Esophagus mucosa (tissue), 1 donor: ENCODE data around the gene LRRC61. TPM values are rescaled to one million over a fixed set of nuclear protein-coding genes. Genes with fewer than 3 reads are reported as not detected.
"Not testable (repeated sequence)": the region's sequence is repeated elsewhere in the genome, so short reads cannot be mapped to it uniquely, and the experiment has no call there.

ENCODE experiments used
- ATAC-seq: fragments of 200-7000 bp; cut with Tn5 transposase; one replicate; pipeline ENCODE4 v1.9.1; 2020
- total RNA-seq: library from RNA; stranded (reverse); gene quantifications from one replicate; pipeline ENCODE4 v1.2.4, GENCODE V29; 2023
- donor health status: DM: yes; HTN: yes; CAD: no.

Gene LRRC61, protein sequence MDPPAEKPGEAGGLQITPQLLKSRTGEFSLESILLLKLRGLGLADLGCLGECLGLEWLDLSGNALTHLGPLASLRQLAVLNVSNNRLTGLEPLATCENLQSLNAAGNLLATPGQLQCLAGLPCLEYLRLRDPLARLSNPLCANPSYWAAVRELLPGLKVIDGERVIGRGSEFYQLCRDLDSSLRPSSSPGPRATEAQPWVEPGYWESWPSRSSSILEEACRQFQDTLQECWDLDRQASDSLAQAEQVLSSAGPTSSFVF
- 9.6 TPM for total RNA-seq

DNA sequence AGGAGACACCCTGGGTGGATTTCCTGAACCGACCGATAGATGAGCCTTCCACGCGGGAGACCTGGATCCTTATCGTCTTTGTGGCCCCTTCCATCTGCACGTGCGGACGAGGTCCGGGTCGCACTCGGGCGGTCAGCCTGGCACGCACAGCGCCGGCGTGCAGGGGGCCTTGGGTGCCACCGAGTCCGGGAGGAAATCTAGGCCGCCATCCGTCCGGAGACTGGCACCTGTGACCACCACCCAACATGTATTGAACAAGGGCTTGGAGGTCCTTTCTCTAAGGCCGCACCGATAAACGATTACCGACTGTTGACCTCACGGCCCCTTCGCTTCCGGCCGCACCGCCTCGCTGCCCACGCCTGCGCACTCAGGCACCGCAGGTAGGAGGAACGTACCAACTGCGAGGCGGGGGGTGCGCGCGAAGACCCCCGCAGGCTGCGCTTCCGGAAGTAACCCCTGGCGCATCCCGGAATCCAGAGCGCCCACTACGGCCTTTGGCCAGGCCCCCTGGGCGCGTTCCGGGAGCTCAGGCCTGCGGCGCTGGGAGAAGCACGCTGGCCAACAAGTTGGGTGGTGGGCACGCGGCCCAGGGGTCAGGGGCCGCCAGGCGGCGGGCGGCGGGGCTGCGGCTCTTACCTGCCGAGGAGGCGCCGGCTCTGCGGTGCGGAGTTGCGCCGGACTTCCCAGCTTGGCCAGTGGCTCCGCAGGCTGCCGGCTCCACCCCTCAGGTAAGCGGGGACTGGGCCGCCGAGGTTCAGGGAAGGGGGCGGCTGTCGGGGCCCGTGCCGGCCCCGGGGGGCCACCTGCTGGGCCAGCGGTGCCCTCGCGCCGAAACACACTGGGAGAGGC lies at the start of gene LRRC61, which contains the start of gene ACTR3C:
Gene LRRC61, plus strand, starts transcription at position 523 of the 849 bp plus-strand sequence. CDS start 13,507 bp downstream, outside the sequence.
Gene ACTR3C, minus strand, starts transcription at position 713 of the 849 bp plus-strand sequence. CDS start 28,249 bp downstream, outside the sequence.
- ATAC-seq, result peak; percentile 63

DNA sequence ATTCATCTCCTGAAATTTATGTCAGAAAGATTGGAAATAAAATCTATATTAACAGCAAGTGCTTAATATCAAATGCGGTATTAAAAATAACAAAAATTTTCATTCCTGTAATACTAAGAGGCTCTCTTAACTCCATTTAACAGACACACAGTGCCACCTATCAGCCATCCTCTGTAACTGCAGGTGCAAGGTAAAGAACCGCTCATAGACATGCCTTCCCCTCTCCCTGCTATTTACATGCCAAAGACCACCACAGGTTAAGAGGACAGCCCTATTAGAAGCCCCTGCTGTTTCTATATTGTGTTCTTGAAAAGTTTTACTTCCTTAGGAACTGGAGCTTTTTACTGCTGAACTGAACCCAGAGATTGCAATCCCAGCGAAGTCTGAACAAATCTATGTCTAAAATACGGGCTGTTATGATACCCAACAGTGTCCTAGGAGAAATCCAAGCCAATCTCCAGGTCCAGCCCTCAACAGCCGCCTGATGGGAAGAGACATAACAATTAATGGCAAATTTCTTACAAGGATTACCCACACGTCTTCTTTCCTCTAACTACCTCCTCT lies 46.9 kb upstream of the LRRC61 start:
- ATAC-seq, result peak; percentile 73

DNA sequence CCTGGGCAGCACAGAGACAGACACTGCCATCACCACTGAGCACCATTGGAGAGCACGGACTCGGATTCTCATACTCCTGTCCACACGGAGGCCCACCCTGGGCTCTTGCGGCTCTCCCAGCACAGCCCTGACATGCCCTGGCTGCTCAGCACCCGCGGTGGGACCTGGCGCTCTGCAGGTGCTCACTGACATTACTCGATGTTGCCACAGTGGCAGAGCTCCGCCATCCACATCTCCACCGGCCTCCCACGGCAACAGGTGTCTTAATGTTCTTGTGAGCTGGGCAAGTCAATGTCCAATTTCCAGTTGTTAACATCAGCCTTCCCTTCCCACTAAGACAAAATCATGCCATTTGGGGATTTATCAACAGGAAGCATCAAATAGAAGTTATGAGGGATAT lies 44.8 kb upstream of the LRRC61 start:
- ATAC-seq, result not testable (repeated sequence)

DNA sequence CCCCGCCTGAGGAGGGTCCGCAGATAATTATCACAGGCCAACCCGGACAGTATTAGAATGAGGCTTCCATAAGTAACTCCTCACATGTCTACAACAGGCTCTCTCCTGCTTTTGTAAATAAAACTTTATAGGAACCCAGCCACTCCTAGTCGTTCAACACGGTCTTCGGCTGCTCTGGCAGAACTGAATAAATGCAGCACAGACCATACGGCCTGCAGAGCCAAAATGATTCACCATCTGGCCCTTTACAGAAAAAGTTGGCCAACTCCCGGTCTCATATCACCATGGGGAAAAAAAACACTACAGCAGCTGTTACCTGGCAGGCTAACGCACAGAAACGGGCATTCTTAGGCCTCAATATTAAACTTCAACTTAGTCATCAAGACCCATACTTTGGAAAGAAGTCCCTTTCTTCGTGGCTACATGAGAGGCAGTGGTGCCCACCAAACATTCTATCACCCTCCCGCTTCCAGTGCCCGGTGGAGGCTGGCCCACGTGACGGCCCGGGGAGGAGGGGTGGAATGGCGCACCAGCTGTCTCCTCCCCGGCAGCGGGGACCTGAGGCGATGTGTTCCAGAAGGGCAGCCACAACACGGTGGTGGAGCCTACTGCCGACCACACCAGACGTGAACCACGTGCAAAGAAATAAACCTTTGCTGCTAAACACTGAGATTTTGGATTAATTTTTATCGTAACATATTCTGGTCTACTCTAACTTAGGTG lies 41.3 kb upstream of the LRRC61 start:
- ATAC-seq, result not testable (repeated sequence)

DNA sequence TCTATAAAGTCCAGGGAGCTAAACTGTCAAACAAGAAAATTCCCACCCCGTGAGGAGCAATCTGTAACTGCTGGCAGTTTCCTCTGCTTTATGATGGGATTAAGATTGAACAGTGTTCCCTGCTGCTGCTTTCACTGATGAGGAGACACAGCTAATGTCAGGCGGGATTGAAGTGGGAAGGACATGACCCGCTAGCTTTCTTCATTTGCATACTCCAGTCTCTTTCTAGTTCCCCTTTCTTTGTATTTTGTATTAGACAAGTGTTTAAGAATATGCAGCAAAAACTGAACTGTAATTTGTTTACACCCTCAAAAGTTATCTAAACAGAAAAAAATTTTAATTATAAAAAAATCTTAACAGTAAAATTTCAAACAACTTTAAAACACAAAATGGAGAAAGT lies 40.0 kb upstream of the LRRC61 start:
- not testable (repeated sequence) for ATAC-seq

DNA sequence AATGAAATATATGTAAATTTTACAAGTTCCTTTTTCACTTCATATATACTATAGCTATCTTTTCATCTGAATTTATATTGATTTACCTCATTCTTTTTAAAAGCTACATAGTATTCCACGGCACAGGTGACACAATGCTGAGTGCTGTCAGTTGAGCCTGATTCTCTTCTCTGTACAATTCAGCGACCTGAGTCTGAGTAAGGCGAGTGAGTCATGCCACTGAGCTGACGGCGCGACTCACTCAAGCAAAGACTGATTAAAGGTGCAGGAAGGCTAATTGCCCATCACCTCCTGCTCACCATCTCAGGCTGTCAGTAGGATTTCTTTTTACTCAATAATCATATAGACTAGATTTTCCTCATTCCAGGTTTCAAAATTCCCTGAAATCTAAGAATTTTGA lies 39.5 kb upstream of the LRRC61 start:
- ATAC-seq, result peak; percentile 90

DNA sequence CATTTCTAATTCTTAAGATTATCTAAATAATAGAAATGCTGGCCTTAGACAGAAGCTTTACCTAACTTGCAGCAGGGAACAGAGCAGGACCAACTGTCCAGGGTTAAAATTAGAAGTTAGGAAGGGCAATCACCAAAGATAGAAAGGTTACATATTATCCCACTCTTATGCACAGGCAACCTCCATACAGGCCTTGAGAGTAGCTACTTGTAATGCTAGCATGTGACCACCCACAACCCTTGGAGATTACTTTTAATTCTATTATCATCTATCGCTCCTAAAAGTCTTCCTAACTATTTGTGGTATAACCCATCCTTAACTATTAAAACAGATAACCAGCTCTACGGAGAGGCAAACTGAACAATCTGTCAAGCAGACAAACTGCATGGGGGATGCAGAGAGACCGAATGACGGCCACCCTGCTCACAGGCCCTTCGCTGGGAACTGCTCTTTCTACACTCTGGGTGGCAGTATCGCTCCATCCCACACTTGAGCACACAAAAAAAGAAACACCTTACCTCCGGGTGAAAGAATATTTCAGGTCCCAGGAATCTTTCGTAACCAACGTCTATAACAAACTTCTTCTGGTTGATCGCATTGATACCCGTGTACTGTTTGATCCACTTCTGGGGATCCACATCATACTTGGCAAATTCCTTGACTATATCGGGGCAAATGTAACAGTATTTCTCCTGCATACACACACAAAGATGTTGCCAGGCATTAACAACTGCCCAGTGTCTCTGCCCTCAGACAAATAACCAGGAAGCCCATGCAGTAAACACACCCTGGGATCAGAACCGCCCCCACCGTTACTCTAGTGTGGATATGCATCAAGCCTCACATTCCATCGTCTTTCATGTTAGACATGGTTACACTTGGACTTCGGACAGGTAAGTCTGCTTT lies 37.1 kb upstream of the LRRC61 start:
- peak; percentile 83 for ATAC-seq

DNA sequence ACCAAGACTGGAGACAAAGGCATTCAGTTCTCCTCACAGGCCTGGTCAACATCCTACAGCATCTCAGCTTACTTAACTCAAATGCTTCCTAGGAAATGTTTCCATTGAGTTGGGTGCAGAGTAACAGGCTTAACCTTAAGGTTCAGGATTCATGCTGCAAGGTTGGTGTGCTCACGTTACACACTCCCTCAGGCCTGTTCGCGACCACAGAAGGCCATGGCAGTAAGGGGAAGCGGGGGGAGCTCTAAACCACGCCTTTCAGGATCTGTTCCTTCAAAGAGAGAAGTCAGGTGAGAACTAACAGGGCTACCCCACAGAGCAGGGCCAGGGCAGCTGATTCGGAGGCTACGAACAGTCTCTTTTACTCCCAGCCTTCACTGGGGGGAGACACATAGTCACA lies 35.3 kb upstream of the LRRC61 start:
- ATAC-seq, result not testable (repeated sequence)

DNA sequence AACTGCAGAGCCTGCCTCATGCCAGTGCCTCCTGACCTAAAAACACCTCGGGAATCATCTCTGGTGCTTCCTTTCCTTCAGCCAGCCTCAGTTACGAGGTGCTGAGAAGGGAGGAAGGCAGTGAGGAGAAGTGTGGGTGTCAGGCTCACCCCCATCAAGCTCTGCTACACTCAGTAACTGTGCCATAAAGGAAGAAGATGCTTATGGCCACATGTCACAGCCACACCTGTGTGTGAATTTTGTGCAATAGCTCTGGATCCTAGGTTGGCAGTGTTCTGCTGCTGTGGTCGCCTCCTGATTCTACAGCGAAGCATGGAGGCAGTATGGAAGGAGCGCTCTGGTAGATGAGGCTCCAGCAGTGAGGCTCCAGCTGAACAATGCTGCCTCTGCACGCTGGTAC lies 34.3 kb upstream of the LRRC61 start:
- ATAC-seq, result not testable (repeated sequence)

DNA sequence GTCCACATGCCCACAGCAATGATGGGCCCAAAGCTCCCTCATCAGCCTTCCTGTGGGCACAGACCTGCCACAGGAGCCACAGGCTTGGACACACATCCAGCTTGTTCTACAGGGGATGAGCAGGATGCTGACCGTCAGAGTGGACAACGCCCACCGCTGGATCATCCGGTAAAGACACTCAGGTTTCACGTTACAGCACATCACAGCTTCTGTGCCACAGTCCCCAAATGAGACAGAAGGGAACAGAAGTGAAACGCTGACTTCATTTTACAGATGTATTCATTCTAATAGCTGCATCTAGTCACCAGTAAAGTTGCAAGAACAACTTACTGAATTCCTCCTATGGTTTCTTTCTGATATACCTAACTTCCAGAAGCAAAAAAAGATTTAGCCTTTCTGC lies 32.8 kb upstream of the LRRC61 start:
- ATAC-seq, result not testable (repeated sequence)

DNA sequence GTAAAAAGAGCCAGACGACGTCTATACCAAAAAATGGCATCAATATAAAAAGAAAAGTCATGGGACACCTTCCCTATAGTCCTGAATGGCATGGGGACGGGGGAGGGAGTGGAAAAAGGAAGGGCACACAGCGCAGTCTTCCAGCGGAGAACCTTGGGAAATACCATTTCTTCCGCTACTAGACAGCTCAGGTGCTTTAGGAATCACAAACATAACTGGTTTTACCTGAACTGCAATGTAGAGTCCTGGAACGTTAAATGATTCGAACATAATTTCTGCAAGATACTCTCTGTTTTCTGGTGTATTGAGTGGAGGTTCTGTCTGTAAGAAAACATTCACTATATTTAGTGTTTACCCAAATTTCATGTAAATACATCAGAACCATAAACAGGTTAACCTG lies 28.1 kb upstream of the LRRC61 start:
- not testable (repeated sequence) for ATAC-seq

DNA sequence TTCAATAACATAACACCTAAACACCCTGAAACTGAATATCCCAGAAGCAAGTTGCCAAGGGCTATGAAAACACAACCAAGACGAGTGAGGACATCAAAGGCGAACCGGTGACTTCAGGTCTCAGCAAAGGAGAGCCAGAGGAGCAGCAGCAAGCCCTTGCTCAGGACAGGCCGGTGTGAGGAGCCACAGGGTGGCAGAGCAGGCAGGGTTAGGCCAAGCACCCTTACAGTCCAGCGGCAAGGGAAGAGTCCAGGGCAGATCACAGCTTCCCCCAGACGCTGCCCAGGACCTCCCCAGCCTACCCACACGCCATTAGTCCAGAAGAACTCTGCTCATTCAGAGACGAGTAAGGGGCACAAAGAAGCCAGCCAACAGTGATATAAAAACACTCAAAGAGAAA lies 27.5 kb upstream of the LRRC61 start:
- ATAC-seq, result not testable (repeated sequence)

DNA sequence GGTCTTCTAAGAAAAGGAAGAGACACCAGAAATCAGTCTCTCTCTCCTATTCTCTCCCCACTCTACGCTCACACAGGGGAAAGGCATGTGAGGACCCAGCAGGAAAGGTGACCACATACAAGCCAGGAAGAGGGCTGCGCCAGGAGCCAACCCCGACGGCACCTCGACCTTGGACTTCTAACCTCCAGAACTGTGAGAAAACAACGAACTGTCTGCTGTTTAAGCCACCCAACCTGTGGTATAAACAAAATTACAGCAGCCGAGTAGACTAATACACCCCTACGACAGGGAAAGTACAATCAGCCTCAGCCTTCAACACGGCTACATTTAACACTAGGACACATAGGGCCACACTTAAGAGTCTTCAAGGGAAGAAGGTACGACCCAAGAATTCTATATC lies 26.4 kb upstream of the LRRC61 start:
- ATAC-seq, result not testable (repeated sequence)

DNA sequence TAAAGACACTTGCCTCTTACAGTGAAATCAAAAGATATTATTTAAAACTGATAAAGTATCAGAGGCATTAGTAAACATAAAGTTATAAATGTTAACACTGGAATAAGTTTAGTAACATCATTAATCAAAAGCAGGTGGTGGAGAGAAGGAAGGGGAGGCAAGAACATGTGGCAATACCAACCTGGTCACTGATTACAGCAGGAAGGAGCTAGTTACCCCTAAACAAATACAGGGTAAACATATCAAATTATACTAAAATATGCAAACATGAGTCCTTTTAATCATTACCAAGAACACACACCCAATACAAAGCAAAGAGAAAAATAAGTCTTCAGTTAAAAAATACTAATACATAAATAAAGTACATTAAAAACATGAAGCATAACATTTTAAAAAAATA lies 25.2 kb upstream of the LRRC61 start:
- ATAC-seq, result not testable (repeated sequence)

DNA sequence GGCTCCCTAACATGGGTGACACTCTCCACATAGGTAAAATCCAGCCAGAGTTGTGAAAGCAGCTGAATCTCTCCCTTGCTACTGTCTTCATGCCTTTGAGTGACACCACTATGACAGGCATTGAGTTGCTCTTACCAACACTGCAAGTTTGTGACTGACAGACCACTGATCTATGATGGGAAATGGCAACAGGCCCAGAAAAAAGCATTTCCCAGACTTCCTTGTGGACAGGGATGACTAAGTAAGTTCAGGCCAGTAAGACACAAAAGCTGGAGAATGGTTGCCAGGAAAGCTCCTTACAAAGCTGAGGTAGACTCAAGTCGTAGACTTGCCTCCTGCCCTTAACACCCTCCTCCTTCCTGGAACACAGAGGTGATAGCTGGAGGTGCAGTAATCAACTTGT lies 20.2 kb upstream of the LRRC61 start:
- peak; percentile 76 for ATAC-seq

DNA sequence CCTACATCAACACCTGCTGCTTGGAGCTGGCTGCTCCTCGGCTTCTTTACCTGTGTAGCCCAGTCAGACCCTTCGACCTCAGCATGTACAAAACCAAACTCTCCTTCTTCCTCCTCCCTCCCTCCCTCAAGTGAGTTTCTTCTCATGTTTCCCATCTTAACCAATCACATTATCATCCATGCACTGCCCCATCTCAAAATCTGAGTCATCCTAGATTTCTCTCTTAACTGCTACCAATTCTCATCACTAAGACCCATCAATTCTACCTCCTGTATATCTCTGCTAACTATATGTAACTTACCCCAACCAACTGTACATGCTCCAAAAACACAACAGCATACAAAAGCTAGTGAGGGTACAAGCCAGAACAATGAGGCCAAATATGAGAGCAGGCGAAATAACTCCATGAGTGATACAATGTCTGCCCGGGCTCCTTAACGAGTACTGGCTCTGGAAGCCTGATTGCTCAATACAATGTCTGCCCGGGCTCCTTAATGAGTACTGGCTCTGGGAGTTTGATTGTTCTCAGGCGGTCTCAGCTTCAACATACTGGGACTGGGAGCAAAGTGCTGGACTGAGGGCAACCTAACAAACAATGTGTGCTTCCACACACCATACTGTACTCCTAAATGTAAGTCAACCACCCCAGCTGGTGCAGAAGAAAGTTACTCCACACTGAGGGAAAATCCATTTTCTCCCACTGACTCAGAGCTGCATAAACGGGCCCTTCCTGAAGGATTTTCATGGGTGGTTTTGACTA lies 18.5 kb upstream of the LRRC61 start:
- ATAC-seq, result peak; percentile 26

DNA sequence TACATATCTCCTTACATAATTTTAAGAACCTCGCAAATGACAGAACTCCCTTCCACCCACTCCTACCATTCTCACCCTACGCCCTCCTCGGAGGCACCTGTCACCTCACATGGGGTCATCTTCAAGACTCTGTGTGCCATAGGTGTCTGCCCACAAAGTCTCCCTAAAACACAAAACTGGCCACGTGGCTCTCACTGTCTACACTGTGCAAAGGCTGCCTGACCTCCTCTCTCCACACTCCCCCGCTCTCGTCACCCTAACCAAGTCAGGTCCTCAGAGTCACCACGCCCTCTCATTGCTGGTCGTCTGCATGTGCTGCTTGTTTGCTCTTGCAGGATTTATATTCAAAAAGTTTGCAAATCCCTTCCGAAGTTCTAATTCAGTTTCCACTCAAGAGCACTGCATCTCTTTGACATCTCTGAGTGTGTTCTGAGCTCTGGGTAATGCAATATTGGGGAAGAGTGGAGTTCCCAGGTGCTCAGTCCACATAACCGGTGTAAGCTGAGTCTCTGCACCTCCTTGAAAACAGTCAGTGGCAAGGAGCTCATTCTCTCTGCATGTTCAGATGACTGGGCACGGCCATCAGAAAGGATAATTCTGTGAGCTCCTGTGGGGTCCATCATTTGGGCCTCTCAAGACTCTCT lies 17.8 kb upstream of the LRRC61 start:
- not testable (repeated sequence) for ATAC-seq

DNA sequence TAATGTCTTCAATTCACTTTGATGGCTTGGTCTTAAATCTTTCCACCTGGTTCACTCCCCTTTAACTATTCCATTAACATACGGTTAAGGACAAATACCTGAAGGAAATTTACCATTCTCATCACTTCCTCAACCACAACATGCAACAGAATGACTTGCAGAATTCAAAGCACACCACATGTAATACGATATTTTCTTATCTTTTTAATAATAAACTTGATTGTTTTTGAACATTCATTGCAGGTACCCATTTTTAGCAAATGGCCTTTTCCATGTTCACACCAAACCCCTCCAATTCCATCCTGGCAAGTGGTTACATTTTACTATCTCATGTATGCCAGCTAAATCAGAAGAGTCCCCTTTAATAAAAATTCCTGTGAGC lies 17.3 kb upstream of the LRRC61 start:
- not testable (repeated sequence) for ATAC-seq

DNA sequence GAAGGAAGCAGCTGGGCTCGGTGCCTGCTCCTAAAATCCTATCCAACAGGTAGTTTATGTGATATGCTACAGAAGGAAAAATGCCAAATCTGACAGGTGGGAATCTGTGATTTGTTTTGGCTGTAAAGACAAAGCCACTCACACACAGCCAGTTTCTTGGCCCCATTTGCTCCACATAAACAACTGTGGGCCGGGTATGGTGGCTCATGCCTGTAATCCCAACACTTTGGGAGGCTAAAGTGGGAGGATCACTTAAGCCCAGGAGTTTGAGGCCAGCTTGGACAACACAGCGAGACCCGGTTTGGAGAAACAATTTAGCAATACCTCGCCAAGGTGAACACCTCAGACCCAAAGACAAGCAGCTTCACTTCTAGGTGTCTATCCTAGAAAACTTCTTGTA lies 16.8 kb upstream of the LRRC61 start:
- ATAC-seq, result not testable (repeated sequence)

DNA sequence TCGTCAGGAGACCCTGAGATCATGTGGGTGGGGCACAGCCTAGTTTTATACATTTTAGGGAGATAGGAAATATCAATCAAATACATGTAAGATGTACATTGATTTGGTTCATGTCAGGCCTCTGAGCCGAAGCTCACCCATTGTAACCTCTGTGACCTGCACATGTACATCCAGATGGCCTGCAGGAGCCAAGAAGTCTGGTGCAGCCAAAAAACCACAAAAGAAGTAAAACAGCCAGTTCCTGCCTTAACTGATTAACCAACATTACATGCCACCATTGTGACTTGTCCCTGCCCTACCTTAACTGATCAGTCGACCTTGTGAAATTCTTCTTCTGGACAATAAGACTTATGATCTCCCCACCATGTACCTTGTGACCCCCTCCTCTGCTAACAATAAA lies 16.0 kb upstream of the LRRC61 start:
- no peak for ATAC-seq
